HG03139 (cell line): ENCODE results near the gene TNS3.
A peak's percentile ranks its signal among the peaks of the same experiment; 100 is the strongest.

Experiments
- ATAC-seq: cut with Tn5 transposase; IDR thresholded peaks from one replicate; pipeline ENCODE4 v1.9.1; 2021; ENCODE audit not compliant: unreplicated experiment

The TNS3 gene

GRCh38 chr7:47318395-47319182 is 263.3 kb downstream of the TNS3 start:
- peak; percentile 64 for ATAC-seq

- ATAC-seq, result no peak
These were observed 264.4 kb downstream of the TNS3 start for GRCh38 chr7:47317487-47317886.

GRCh38 chr7:47314728-47315607 is 266.9 kb downstream of the TNS3 start:
- ATAC-seq, result no peak

DNA sequence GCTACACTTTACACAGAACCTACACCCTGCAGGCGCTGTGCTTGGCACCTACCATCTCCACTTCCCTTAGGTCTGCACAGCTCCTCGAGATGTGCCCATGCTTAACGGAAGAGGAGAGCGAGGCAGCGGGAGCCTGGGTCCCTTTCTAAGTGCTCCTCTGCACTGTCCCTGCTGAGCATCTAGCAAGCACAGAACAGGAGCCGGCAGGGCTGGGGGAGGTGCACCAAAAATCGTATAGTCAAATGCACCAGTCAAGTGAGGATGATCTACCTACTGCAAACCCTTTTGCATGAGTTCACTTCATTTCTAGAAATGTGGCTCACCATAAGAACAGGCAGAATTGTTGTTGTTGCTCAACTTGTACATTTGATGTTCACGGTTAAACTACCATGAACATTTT is 267.7 kb downstream of the TNS3 start:
- no peak for ATAC-seq

DNA sequence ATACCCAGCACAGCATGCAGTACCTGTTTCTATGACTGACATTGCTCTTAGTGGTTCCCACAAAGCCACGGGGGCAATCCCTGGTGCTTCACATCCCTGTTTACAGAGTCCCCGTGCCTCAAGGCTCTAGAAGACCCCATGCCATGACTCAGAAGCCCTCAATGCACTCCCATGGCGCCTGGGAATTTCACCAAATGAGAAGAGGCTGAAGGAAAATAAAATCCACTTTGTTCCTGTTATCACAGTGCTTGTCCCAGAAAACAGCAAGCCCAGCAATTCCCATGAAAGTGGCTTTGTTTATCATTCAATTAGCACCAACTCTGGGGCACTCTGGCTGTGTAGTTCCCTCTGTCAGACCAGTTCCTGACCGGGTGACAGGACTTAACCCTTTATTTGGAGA is 268.3 kb downstream of the TNS3 start:
- ATAC-seq, result no peak

DNA sequence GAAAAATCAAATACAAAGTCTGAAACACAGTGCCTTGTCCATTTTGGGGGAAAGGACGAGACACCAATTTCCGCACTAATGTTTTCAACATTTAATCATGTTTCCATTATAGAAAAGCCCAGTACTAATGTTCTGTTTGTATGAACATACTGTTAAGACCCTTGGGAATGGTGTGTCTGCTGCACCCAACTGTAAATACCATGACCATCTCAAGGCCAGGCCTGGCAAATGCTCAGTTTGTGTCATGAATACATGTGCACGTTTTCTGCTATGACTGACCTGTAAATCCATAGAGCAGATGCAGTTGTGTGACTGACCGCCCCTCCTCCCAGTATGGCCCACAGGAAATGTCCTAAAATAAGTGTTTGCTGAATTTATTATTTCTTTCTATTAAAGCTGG is 270.0 kb downstream of the TNS3 start:
- ATAC-seq, result no peak

- ATAC-seq, result no peak
These were observed 271.9 kb downstream of the TNS3 start for GRCh38 chr7:47310020-47310419.

- no peak for ATAC-seq
These were observed 273.1 kb downstream of the TNS3 start for GRCh38 chr7:47308808-47309207.

DNA sequence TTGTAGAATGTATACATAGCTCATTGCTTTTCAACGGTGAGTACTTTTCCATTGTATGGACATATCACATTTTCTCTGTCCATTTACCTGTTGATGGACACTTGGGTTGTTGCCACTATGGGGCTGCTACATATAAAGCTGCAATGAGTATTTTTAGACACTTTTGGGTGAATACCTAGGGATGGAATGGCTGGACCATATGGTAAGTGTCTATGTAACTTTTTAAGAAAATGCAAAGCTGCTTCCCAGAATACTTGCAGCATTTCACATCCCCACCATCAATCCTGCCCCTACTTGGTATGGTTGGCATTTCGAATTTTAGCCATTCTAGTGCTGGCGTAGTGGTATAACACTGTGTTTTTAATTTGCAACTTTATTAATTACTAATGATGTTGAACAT is 274.6 kb downstream of the TNS3 start:
- no peak for ATAC-seq

DNA sequence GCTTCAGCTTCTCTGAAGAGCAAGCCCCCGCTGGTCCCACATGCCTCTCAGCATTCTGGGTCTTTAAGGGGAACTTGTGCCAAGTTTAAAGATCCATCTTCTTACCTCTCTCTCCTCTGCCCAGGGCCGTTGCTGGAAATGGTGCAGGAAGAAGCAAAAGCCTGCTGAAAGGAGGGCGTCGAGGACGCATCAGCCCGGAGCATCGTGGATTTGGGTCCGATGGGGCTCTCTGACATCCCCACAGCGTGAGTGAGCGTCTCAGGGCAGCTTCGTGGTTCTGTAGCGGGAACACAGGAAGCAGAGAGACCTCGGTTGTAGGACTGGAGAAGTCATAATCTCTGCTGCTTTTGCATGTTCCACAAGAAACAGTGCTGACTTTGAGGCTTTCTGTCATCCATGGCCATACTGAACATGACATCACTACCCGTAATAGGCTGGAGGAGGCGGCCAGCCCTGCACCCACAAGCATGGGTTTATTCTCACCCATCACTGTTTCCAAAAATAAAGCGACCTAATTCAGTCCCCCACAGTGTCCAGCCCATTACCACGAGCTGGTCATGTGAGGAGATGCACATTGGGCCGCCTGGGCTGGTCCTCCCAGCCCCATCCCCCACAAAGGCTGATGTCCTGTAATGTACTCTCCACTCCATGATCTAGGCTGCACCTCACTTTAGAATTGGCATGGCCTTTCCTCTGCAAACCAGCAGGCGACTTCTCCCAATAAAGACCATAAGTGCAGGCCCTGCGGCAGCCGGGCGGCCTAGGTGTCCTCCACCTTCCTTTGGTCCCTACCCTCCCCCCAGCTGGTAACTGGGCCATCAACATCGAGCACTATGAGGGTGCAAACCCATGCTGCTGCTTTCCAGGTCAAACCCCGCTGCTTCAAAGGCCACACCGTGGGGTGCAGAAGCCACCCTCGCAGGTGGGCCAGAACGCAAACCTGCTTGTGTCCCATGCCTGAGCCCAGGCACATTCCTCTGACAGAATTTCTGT is 276.9 kb downstream of the TNS3 start:
- no peak for ATAC-seq

- ATAC-seq, result no peak
These were observed 278.0 kb downstream of the TNS3 start for GRCh38 chr7:47303695-47304453.

DNA sequence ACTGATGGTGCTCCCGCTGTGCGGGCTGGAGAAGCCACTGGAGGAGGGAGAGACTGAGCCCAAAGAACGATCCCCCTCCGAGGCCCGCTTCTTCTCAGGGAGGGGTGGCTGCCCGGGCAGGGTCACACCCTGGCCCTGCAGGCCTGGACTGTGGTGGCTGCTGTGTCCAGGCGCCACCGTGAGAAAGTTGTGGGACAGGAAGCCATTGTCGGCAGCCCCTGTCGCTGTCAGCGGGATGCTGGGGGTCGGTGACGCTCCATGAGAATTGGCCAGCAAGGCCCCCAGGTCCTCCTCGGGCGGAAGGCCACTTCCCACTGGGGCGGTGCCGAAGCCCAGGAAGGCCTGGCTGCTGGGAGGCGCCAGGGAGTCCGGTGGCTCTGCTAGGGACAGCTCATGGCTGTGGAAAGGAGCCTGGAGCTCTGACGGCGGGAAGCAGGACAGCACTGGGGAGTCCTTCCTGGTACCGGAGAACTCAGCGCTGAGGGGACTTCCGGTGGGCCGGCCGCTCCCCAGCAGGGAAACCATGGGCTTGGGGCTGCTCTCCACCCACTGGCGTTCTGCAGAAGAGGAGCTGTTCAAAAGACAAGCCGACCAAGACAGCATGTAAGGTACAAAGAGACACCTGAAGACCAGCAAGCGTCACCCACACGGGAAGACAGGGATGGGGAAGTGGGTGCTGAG is 278.8 kb downstream of the TNS3 start:
- no peak for ATAC-seq

DNA sequence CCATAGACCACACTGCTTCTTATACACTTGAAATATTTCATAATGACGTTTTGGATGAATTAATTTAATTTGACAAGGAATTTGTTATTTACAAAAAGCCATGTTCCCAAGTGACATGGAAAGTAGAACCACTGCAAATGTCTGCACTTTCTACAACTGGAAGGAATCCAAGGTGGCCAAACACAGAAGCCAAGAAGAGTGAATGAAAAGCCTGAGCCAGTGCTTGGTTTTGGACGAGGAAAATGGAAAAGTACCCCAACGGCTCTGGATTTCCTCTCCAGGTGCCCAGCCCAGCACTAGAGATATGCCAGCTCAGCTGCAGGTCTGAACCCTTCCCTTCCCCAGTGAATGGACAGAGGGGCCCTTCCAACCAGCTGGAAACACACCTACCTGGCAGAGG is 279.4 kb downstream of the TNS3 start:
- no peak for ATAC-seq

DNA sequence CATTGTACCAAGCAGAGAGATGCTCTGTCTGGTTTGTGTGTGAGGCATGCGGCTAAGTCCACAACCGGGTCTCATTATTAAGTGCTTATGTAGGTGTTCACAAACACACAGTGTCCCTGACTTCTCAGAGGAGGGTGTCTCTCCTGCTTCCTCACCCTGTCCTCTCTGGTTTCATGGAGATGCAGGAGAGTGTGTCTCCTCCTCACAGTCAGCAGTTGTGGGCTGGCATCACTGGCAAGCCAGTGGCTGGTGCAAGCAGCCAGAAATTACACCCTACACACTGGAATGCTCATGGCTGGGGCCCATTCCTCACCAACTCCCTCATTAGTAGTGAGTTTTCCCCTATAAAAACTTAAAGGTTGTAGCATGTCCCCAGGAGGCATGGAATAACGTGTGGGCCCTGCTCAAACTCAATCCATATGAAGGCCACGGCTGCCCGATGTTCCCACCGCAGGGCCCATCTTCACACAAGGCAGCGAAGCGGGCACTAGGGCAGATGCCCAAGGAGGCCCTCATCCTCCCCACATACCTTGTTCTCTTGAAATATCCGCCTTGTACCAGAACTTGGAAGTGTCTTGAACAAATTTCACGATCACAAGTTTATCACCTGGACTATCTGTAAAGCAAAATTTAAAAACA is 280.1 kb downstream of the TNS3 start:
- no peak for ATAC-seq

DNA sequence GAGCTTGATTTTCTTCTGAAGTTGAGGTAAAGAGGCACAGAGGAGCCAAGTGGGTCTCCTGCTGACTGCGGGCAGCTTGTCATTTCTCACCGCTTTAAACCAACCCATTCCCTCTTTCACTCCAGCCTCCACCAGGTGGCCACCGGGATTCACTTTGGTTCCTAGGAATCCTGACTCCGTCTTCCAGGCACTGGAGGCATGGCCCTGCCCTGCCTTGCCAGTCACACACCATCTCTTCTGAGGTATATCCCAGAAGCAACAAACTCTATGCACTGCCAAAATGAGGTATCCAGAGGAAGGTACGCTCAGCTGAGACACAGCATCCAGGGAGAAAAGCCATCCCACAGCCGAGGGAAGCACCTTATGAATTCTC is 280.8 kb downstream of the TNS3 start:
- no peak for ATAC-seq

DNA sequence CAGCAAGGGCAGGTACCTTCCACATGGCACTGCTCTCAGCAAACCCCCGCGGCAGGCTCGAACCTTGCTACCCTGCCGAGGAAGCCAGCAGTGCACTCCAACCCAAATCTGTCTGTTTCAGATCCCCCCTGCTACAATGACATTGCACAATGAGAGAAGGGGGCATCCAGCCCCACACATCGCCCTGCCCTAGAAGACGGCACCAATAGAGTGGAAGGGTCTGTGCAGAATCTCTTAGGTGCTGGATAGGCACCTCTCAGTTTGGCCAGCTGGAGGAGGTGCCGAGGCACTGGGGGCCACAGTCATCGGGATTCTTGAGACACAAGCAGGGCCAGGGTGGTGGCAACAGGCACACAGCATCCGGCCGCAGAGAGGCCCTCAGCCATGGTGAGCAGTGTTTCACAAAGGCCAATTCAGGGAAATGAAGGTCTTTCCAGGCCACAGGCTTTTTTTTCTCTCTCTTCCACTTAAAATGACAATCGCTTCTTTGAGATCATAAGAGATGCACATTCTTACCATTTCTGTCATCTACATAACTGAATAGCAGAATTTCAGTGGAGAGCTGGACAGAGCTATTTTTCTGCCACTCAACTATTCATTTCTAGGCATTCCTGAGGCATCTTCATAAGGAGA is 281.3 kb downstream of the TNS3 start:
- no peak for ATAC-seq

GRCh38 chr7:47299496-47299895 is 282.4 kb downstream of the TNS3 start:
- ATAC-seq, result no peak

- ATAC-seq, result no peak
These were observed 283.3 kb downstream of the TNS3 start for GRCh38 chr7:47298636-47299035.

- no peak for ATAC-seq
These were observed 284.8 kb downstream of the TNS3 start for GRCh38 chr7:47297120-47297519.
